GM19328 (cell line): Measurements from ENCODE around the gene RELN.

Experiments used
- ATAC-seq: cut with Tn5 transposase; IDR thresholded peaks from one replicate; pipeline ENCODE4 v1.9.1; 2021; ENCODE audit warnings: mild to moderate bottlenecking, moderate library complexity; ENCODE audit not compliant: unreplicated experiment

Gene RELN

GRCh38 chr7:103991406-103991805 lies 1.9 kb upstream of the RELN start:
- no peak for ATAC-seq

DNA sequence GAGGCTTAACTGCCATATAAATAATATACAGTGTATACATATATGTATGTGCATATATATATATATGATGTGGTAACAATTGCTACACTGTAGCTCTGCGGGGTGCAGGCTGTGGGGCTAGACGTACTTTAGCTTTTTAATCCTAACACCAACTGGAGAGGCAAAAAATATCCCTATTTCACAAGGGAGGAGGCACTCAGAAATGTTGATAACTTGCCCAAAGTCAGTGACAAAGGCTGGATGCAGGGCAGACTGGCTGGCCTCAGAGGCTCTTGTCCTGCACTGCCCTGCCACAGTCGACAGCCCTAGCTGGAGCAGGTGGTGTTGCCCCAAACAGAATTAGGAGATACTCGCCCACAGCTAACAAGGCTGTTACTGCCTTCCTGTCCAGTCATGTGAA lies 1.5 kb upstream of the RELN start:
- ATAC-seq = no peak

GRCh38 chr7:103989785-103990767 lies 618 bp upstream of the RELN start:
- ATAC-seq = no peak

- no peak for ATAC-seq
Measured at GRCh38 chr7:103988468-103989199, 824 bp downstream of the RELN start.

- no peak for ATAC-seq
Measured at GRCh38 chr7:103987451-103987850, 2.0 kb downstream of the RELN start.

GRCh38 chr7:103985565-103986126 lies 3.8 kb downstream of the RELN start:
- ATAC-seq = no peak

- ATAC-seq = no peak
Measured at GRCh38 chr7:103984050-103984449, 5.4 kb downstream of the RELN start.

GRCh38 chr7:103983201-103983977 lies 6.1 kb downstream of the RELN start:
- no peak for ATAC-seq

DNA sequence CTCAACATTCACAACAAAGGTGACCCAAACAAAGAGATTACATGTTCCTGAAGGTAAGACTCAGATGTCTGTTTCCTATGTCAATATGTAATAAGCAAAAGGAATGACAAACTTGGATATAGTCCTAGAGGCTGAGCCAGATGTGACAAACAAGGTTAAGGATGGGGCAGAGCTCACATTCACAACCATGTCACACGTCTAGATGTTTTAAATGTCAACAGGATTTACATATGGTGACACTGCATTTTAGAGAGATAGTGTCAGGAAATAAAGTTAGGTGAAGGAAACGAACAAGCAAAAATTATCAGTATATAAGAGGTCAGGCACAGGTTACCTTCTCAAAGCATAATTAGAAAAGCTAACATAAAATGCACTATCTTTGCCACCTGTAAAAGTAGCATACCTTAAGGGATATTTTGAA lies 8.4 kb downstream of the RELN start:
- no peak for ATAC-seq

DNA sequence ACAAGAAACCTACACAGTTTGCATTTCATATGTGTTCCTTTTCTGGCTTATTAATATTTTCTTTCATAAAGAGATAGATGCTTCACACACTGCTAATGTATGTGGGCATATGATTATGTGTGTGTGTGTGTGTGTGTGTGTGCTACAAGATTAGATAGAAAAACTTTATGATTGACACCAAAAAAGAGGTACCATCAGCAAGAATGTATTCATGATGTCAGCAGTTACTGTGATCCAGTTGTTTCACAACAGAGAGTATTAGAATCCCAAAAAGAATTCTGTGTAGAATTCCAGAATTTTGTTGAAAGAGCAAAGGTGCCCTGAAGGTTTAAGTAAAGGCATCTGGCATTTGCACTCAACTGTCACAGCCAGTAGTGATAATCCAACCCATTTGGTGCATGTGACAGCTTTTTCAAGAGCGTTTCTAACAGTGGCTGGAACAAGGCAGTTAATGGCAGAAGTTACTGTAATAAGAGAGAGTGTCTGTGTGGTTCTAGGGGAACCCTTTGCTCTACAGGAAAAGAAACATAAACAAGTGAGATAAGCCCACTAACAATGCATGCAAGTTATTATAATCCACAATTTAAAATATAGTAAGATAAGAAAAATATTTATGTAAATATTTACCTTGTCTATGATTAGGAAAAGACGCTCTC lies 16.6 kb downstream of the RELN start:
- ATAC-seq = no peak

DNA sequence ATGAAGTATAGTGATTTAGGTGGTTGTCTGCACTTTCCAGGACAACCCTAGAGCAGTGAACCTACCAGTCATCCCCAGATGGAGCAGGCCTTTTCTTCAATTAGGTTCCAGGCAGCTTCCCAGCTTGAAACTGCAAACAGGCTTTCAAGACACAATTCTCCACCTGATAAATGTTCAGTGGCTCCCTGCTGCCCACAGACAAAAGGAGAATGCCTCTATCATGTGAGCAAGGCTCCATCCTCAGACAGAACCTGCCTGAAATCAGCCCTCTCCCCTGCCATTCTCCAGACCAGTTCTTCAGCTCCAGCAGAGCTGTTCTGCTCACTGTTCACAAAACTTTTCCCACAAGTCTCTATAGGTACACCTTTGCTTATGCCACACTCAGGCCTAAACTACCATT lies 22.1 kb downstream of the RELN start:
- no peak for ATAC-seq

- ATAC-seq = no peak
Measured at GRCh38 chr7:103966593-103967277, 22.7 kb downstream of the RELN start.

DNA sequence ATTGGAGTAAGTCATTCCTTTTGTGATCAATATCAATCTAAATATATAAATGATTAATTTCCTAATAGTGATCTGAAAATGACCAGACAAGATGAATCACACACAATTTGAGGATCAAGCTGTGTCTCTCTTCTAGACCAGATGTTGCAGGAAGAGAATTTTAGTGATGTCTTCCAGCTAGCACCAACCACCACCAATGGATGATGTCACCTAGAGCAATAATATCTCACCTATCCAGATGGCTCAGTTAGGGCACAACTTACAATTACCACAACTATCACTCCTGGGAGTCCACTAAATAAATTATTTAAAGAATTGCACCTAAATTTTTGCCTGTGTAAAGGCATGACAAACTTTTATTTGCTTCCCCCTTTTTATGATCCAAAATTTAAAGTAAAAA lies 25.2 kb downstream of the RELN start:
- ATAC-seq = no peak

DNA sequence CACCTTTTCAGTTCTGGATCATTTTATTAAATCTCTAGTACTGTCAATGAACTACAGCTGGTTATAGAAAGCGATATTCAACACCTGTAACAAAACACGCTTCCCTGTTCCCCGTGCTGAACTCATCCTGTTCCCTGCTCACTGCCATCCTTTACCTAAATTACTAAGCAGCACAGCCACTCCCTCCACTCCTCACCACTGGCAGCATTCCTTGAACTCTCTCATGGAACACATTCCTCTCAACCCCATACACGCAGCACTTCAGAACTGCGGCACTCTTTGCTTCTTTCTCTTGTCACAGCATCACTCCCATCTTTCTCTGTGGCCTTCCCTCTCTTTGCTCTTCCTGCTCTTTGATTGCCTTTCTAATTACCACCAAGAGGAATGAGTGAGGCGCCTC lies 27.4 kb downstream of the RELN start:
- no peak for ATAC-seq

- no peak for ATAC-seq
Measured at GRCh38 chr7:103958284-103958818, 31.1 kb downstream of the RELN start.

GRCh38 chr7:103955985-103956384 lies 33.5 kb downstream of the RELN start:
- ATAC-seq = no peak

DNA sequence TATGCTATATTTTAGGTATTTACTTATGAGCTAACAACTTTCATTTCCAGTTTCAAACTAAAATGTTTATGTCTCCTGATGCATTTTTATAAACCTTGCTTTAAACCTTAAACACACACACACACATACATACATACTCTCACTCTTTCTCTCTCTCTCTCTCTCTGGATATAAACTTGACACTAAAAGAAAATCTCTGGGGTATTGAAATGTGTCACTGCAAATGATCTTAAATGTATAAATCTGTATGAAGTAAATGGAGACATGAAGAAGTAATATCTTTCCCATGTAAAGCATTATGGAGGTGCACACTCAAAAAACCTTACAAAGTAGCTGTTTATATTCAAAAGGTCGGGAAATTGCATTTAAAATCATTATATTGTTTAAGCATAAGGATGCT lies 37.0 kb downstream of the RELN start:
- ATAC-seq = no peak

GRCh38 chr7:103951311-103951710 lies 38.1 kb downstream of the RELN start:
- no peak for ATAC-seq

DNA sequence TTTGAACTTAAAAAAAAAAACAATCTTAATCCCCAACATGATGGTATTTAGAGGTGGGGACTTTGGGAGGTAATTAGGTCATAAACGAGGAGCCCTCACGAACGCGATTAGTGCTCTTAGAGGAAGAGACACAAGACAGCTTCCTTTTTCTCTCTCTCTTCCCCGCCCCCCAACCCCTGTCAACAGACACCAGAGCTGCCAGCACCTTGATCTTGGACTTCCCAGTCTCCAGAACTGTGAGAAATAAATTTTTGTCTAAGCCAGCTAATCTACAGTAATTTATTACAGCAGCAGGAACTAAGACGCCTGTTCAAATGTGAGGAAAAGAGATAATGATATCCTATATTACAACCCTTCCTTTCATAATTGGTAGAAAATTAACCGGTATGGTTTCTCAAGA lies 40.1 kb downstream of the RELN start:
- no peak for ATAC-seq
